TTC549 (cell line): ENCODE results near the gene GOLGA6A.
"Not testable (repeated sequence)": the region's sequence is repeated elsewhere in the genome, so short reads cannot be mapped to it uniquely, and the experiment has no call there.

Experiments
- FAIRE-seq: peaks from 2 replicates; lab custom pipeline; 2012; peaks lifted over from hg19 to GRCh38; lab: Jason Lieb, UNC

The GOLGA6A gene

DNA sequence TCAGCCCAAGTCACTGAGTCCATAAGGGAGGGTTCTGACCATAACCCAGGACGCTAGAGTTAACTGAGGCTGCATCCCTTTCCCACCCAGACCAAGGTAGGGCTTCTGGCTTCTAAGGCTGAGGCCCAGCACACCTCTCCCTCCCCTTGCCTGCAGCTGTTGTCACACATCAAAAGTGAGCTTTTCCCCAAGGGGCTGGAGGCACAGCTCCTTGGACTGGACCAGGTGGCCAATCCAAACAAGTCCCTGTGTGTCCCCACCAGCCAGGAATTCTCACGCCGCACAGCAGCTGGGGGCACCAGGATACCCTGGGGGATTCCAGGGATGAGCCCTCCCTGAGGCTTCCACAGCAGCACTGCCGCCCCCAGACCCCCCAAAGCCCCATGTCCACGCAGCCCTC lies 25.8 kb upstream of the GOLGA6A start:
- FAIRE-seq = no peak

DNA sequence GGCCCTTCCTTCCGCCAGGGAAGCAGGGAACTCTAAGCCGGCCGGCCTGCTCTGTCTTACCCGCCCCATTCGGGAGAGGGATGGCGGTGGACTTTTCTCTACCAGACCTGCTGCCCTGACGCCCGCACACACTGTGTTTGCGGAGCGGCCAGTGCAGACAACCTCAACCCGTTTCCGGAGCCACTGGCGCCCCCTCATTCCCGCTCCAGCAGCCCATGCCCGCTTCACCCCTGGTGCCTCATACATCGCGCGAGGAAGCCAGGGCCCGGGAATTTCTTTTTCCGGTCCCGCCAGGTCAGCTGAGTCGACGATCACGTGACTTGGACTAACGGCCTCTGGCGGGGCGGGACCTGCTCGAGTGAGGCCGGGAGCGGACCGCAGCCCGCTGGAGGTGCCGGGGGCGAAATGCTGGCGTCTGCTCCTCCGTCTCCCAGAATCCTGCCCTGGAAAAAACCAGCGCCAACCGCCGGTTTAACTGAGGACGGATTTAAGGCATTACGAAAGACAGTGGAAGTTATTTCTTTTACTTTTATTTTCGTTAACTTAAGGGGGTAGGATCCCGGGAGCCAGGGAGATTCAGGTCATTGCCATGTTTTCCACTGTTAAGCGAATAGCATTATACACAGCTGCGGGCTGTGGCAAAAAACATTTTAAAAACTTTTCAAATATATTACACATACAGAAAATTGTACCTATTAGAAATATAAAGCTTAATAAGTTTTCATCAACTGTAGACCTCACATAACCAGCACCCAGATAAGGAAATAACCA lies 17.8 kb upstream of the GOLGA6A start:
- FAIRE-seq = not testable (repeated sequence)

DNA sequence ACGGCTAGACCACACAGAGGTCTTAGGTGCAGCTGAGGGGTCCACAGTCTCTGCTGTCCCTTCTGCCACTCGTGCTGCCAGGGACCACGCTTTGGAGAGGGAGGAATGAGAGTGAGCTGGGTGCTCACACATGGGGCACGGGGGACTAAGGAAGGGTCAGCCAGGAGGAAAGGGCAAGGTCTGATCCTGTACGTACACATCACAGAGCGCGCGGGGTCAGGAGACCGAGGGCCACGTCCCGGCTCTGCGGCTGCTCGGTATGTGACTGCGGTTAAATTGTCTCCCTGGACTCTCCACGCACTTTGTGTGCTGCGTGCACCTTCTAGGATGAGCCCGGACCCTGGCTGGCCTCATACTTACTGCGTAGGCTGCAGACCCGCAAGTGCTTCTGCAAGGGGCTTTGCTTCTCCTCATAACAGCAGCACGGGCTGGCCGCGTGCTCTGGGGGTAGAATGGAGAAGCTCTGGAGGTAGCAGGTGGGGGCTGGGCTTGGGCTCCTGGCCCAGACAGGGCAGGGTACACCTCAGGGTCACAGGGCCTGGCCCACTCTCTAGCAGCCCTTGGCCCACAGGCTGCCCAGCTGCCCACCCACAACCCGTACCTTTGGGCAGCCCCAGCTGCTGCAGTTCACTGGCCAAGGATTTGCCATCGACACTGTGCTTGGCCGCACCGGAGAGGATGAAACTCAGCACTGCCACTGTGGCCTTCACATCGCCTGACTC lies 14.6 kb upstream of the GOLGA6A start:
- not testable (repeated sequence) for FAIRE-seq

DNA sequence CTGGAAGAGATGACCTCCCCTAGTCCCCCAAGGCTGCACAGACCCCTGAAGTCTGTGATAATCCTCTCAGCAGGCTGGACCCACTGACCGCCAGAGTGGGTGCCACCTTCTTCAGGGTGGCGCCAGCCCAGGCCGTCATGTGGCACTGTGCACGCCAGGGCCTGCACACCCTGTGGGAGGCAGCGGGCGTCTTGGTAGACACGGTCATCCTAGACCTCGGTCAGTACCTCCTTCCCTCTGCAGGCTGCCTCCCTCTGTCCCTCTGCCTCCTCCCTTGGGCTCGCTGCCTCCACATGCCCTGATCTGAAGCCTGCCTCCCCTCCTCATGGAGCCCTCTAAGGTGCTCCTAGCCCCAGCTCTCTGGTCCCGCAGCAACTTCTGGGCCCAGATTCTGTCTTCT lies 13.3 kb upstream of the GOLGA6A start:
- FAIRE-seq = not testable (repeated sequence)

DNA sequence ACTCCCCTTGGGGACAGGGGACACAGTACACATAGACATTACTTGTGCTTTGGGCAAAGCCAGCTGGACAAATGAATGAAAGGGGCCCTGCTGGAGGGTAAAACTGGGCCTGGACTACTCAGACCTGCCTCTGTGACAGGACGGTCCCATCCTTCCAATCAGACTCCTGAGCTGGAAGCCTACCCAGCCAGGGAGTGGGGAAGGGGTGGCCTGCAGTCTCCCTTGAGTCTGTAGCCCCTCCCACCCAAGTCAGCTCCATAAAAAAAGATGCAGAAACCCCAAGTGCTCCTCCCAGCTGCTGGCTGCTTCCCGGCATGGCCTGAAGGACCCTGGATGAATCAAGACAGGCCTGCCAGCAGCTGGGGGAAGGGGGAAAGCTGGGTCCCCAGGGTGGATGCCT lies 12.2 kb upstream of the GOLGA6A start:
- FAIRE-seq = not testable (repeated sequence)

DNA sequence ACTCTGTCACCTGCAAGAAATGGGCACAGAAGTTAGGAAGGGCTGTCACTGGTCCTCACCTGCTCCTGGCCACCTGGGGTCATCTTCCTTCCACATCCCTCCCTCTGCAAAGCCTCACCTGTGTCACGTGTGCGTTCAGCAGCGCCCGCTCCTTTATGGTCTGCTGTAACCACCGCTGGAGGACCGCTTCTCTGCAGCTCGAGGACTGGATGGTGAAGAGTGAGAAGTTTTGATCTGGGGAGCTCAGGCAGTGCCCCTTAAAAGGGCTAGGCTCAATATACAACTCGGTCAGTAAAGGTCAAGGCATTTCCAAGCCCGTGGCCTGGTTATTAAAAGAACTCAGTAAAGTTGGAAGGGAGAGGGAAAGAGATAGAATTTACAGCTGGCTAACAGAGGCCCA lies 6.6 kb downstream of the GOLGA6A start:
- FAIRE-seq = not testable (repeated sequence)

DNA sequence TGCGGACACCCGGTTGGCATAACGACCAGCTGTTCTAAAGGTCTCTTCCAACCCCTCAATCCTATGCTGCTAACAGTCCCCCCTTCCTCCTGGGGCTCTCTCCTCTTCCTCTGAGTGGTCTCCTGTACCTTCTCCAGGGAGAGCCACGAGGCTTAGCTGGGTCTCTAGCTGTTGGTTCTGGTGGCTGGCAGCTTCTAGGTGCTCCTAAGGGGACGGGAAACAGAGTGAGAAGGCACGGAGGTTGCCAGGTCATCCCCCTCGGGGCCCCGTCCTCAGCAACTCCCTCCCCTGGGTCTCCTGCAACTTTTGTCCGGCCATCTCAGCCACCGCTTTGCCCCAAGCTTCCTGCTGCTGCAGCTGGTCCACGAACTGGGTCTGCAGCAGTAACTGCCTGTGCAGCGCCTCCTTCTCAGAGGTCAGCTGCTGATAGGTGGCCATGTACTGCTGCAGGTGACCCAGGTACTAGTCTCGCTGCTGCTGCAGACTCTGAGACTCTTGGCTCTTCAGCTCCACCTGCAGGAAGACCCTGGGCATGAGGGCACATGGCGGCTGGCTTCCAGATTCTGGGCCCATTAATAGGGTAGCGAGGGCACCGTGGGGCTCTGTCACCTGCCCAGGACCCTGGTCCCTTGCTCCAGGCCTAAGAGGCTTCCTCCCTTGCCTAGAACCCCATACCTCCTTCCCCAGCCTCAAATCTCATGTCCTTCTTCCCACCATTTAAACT lies 9.6 kb downstream of the GOLGA6A start:
- not testable (repeated sequence) for FAIRE-seq

DNA sequence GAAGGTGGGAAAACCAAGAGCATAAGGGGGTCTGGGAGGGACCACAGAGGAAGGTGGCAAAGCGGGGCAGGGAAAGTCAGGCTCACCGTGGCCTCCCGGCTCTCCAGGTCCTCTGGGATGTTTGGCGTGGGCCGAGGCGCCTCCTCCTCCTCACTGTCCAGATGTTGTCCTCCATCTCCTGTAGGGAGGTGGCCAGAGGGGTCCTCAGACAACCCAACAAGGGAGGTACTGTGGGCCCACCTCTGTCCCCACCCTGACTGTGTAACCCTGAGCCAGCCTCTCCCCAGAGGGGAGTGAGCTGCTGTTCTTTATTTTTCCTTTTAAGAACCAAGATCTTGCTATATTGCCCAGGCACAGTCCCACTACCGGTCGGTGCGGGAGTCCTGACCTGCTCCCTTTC lies 10.2 kb downstream of the GOLGA6A start:
- not testable (repeated sequence) for FAIRE-seq

DNA sequence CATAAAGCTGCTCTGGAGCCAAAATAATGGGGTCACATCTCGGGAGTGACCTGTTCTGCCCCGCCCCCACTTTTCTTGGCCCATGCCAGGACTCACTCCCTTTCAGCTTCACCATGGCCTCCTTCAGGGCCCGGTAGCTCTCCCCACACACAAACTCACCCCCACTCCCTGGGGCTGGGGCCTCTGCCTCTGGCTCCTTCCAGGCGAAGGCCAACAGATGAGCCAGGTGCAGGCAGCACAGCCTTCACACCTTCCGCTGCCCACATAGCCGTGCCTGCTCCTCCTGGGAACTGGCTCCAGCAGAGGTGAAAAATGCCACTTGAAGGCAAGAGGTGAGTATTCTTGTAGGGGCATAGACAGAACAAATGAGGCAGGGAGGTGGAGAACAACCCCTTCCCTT lies 10.7 kb downstream of the GOLGA6A start:
- not testable (repeated sequence) for FAIRE-seq

DNA sequence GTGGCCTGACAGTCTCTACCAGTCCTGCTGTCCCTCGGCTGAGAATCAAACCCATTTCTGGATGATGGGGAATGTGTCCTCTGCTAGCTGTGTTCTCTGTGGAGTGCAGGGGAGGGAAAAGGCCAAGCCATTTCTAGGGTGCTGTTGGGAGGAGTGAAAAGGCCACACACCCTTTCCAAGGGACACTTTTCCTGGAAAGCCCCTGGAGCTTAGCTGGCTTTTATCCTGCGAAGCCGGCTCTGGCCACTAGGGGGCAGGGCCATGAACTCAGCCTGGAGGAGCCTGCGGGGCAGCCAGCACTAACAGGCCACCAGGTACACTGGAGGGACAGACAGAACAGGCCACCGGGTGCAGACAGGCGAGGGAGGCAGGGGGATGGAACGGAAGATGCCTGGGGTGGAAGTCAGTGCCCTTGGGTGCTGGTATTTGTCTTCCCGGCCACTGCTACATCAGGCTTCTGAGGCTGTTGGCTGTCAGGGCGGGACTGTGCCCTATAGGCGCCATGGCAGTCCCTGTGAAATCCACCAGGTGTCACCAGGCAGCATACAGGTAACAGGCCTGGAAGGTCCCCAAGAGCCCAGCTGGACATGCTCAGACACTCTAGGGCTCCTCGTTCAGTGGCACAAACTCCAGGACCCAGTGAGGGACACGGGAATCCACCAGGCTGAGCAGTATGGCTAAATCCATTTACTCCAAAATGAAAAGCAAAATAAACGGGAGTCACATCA lies 16.5 kb downstream of the GOLGA6A start:
- not testable (repeated sequence) for FAIRE-seq

DNA sequence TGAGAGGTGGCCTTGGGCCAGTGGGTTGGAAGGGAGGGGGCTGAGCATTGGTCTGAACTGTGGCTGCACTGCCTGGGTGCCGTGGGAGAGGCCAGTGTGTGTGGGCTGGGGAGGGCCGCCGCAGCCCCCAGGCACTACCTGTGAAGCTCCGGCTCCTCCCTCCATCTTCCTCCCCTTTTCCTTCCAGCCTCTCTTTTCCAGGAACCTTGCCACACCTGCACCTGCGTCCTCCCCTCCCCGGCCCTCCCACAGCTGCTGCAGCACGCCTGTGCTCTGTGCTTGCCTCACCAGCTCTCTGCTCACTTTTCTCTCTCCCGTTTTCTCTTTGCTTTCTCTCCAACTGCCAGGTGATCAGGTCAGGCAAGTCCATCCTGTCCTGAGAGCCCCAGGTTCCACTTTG lies 17.5 kb downstream of the GOLGA6A start:
- FAIRE-seq = not testable (repeated sequence)

DNA sequence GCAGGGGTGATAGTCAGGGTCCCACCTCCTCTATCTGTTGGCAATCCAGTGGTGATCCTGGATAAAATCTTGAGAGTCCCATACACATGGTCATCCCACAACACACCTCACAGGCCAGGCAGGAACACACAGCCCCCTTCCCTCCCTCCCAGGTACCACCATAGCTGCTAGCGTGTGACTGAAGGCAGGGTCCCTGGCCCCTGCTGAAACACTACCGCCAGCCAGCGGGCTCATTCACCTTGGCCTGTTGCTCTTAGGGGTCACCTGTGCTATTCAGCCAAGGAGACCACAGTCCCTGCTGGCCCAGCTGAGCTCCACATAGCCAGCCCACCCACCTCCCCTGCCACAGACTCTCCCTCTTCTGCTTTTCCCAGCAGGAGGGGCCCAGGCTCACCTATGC lies 18.2 kb downstream of the GOLGA6A start:
- not testable (repeated sequence) for FAIRE-seq

DNA sequence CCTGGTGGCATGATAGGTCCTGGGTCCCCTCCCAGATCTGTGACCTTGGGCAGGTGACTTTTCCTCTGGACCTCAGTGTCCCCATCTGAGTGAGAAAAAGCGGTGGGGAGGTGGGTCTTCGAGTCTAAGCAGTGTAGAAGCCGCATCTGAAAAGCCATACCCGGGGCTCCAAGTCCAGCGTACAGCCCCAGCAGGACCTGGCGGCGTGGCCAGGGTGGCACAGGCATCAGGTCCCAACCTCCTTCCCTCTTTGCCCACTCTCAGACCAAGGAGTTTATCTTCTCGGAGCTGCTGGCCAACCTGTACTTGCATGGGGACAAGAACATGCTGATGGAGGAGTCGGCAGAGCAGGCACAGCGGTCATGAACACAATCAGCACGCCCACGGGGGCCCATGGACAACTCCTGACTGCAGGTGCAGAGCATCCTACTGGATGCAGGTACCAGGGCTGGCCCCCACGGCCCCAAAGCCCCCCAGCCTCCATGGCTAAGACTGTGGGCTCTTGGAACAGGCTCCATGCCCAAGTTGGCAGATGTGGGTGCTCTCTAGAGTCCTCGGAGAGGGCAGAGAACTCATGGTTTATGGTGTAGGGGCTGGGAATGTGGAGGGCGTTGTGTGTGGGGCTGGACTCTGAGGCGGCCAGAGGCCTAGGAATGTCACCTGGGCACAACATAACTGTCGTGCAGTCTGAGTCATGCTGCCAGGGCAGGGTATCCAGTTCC lies 18.8 kb downstream of the GOLGA6A start:
- not testable (repeated sequence) for FAIRE-seq

DNA sequence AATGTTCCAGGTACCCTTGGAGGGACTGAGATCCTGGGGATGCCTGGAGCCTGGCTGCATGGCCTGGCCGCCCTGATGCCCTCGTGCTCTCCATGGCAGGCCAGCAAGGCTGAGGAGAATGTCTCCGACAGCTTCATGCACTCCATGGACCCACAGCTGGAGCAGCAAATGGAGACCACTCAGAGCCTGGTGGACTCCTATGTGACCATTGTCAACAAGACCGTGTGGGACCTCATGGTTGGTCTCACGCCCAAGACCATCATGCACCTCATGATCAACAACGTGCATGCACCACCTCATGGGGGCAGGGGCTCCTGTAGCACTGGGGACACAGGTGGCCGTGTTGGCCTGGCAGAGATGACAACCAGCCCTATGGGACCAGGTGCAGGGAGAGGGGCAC lies 19.7 kb downstream of the GOLGA6A start:
- FAIRE-seq = no peak

DNA sequence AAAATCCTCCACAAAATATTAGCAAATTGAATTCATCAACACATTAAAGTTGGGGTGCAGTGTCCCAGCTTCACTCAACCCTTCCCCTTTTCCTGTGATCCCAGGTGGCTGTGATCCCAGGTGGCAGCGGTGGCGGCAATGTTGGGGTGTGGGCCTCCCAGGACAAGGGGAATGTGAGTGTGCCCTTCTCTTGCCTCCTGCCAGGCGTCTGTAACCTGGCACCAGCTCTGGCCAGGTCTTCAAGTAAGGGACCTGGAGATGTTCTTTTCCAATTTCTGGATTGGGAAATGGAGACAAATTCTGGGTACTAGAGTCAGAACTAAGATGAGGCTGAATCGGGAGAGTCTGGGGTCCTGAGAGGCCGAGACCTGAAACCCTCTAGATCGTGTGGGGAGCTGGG lies 20.1 kb downstream of the GOLGA6A start:
- FAIRE-seq = no peak

DNA sequence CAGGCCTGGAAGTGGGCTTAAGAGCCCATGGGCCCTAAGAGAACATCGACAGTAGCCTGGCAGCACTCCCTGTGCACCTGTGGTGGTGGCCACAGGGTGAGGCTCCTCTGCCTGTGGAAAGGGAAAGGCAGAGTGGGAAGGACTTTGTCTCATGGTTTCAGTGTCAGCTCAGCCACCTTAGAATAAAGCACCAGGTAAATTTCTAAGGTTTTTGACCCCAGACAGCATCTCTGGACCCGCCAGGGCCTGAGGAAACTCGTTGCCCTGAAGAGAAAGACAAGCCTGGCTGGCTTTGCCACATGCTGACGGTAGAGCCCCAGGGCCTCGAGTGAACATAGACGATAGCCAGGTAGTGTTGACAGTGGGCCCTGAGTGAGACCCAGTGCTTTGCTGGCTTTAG lies 22.1 kb downstream of the GOLGA6A start:
- no peak for FAIRE-seq

DNA sequence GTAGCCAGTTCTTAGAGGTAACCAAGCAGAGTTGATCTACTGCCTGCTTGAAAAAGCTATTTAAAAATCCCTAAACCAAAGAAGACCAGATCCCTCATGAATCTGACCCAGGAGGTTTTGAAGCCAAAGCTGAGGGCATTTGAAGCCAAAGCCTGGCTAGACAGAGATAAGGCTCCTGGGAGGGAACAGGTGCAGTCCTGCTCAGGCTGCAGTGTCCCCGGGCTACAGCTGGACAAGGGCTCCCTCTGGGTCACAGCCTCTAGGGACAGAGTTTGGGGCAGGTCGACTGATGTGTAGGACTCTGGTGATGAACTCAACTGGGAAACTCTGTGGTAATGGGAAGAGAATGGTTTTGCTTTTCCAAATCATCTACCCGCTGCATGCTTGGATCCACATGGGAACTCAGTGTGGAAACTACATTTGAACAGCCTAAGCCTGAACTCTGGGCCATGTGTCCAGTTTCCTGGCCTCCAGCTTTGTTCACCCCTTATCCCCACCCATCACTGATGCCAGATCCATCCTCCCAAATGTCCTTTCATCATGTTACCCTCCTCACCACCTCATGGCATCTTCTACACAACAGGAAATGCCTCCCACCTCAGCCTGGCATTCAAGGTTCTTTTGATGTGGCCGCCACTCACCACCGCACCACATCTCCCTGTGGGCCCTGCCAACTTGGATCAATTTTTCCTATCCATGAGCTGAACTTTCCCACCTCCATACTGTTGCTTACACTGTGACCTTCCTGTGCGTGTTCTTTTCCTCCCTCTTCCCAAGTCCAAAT lies 23.1 kb downstream of the GOLGA6A start:
- FAIRE-seq = not testable (repeated sequence)

DNA sequence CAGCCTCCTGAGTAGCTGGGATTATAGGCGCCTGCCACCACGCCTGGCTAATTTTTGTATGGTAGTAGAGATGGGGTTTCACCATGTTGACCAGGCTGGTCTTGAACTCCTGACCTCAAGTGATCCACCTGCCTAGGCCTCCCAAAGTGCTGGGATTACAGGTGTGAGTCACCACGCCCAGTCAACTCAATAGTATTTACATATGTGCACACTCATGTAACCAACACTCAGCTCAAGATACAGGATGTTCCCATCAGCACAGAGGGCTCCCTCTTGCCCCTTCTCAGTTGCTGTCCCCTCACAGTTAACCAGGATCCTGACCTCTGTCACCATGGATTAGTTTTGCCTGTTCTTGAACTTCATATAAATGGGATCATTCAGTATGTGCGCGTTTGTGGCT lies 26.0 kb downstream of the GOLGA6A start:
- not testable (repeated sequence) for FAIRE-seq

DNA sequence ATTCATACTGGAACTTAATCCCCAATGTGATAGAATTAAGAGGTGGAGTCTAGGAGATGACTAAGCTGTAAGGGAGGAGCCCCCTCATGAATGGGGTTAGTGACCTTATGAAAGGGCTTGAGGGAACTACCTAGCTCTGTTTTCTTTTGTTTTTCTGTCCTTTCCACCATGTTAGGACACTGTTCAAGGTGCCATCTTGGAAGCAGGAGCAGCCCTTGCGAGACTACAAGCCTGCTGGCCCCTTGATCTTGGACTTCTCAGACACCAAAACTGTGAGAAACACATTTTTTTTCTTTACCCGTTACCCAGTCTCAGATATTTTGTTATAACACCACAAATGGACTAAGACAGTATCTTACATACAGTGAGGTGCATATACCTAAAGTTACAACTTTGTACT lies 26.5 kb downstream of the GOLGA6A start:
- FAIRE-seq = no peak

DNA sequence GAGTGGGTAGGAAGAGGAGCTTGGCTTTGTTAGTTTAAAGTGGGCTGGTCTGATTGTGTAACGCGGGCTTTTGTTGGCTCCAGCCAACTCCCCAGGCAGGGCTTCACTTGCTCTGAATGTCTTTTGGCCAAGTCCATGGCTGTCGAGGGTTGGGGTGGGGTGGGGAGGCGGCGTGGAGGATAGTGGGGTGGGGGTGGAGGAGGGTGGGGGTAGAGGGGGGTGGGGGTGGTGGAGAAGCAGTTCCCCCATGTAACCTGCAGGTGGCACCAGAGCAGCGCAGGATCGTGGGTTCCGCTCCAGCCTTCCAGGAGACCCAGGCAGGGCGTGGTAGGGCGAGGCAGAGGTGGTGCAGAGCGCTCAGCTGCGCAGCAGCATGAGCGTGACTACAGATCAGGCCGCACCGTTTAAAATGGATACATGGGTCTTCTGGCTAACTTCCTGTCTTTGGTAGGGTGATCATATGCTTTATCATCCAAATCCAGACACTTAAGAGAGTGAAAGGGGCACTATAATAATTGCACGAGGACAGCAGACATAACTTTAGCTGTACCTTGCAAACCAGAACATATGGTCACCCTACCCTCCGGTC lies 28.3 kb downstream of the GOLGA6A start:
- FAIRE-seq = no peak
